Measurements from ENCODE around the gene CHRNA3.

Gene CHRNA3

DNA sequence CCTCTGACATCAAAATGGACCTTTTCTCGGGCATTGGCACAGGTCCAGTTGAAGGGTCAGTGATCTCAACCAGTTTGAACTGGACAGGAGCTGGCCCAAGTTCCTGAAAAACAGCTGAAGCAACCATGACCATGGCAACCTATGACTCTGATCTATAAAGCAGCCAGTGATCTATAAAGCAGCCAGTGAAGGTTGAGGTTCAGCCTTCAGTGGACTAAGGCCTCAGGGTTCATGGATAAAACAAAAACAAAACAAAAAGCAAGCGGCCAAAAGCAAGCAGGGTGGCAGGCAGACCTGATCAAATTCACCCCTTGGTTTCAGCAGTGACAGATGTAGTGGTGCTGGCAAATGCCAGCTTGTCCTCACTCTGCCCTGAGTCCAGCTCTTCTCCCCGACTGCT, 30.2 kb upstream of the CHRNA3 start:
- H3K9ac ChIP-seq (ENCODE audit: low read length), result no peak overlapping the region
- H3K27me3 ChIP-seq (ENCODE audit: control insufficient read depth in 1 of 2, insufficient read depth in 2 of 2, low read length in 2 of 2), result no peaks in the 10 kb centered on the region
- no peaks in the 10 kb centered on the region for H3K9me3 ChIP-seq (ENCODE audit: low read length)
- H3K4me1 ChIP-seq (ENCODE audit: insufficient read depth, low read length), result no peaks in the 10 kb centered on the region
- H3K36me3 ChIP-seq (ENCODE audit: insufficient read depth, low read length), result no peaks in the 10 kb centered on the region
- H3K27ac ChIP-seq (ENCODE audit: low read depth, low read length), result no peak overlapping the region
- no peak overlapping the region for H3K4me3 ChIP-seq (ENCODE audit: low read depth in 1 of 2, low read length in 2 of 2)

DNA sequence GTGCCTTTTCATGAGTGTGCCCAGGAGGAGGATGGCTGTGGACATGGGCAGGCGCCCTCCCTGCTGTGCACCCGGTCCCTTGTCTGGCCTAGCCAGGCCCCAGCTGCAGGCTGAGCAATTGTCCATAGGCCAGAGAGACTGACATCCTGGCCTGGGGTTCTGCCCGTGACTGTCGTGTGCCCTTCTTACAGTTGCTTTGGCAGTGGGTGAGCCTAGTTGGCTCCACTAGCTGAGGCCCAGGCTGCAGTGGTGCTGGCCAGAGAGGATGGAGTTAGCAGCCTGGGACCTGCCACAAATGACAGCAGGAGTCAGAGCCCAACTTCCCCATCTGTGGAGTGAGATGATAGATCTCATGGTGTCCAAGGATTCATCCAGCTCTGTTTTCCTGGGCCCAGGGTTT, 29.2 kb upstream of the CHRNA3 start:
- H3K27ac ChIP-seq (ENCODE audit: low read depth, low read length), result no peak overlapping the region
- no peaks in the 10 kb centered on the region for H3K9me3 ChIP-seq (ENCODE audit: low read length)
- H3K4me1 ChIP-seq (ENCODE audit: insufficient read depth, low read length), result no peaks in the 10 kb centered on the region
- no peaks in the 10 kb centered on the region for H3K27me3 ChIP-seq (ENCODE audit: control insufficient read depth in 1 of 2, insufficient read depth in 2 of 2, low read length in 2 of 2)
- no peak overlapping the region for H3K4me3 ChIP-seq (ENCODE audit: low read depth in 1 of 2, low read length in 2 of 2)
- H3K36me3 ChIP-seq (ENCODE audit: insufficient read depth, low read length), result no peaks in the 10 kb centered on the region
- no peak overlapping the region for H3K9ac ChIP-seq (ENCODE audit: low read length)

GRCh38 chr15:78645009-78645408, 24.2 kb upstream of the CHRNA3 start:
- Histone ChIP-seq H3K27ac (ENCODE audit: low read depth, low read length) (no peak overlapping the region), H3K9ac (ENCODE audit: low read length) (no peak overlapping the region), H3K27me3 (ENCODE audit: control insufficient read depth in 1 of 2, insufficient read depth in 2 of 2, low read length in 2 of 2) (no peaks in the 10 kb centered on the region), H3K4me3 (ENCODE audit: low read depth in 1 of 2, low read length in 2 of 2) (no peak overlapping the region), H3K36me3 (ENCODE audit: insufficient read depth, low read length) (no peaks in the 10 kb centered on the region), H3K9me3 (ENCODE audit: low read length) (no peaks in the 10 kb centered on the region), H3K4me1 (ENCODE audit: insufficient read depth, low read length) (peaks cover 6% of the 10 kb centered on the region)

GRCh38 chr15:78642331-78642730, 21.5 kb upstream of the CHRNA3 start:
- Histone ChIP-seq H3K27me3 (ENCODE audit: control insufficient read depth in 1 of 2, insufficient read depth in 2 of 2, low read length in 2 of 2) (no peaks in the 10 kb centered on the region), H3K4me1 (ENCODE audit: insufficient read depth, low read length) (peaks cover 6% of the 10 kb centered on the region), H3K9ac (ENCODE audit: low read length) (no peak overlapping the region), H3K4me3 (ENCODE audit: low read depth in 1 of 2, low read length in 2 of 2) (no peak overlapping the region), H3K9me3 (ENCODE audit: low read length) (no peaks in the 10 kb centered on the region), H3K27ac (ENCODE audit: low read depth, low read length) (no peak overlapping the region), H3K36me3 (ENCODE audit: insufficient read depth, low read length) (no peaks in the 10 kb centered on the region)

GRCh38 chr15:78641749-78642275, 21.0 kb upstream of the CHRNA3 start:
- Histone ChIP-seq H3K4me3 (ENCODE audit: low read depth in 1 of 2, low read length in 2 of 2) (peak overlapping the region in 1 of 2 donors; percentile 61), H3K9me3 (ENCODE audit: low read length) (no peaks in the 10 kb centered on the region), H3K4me1 (ENCODE audit: insufficient read depth, low read length) (peaks cover 6% of the 10 kb centered on the region), H3K9ac (ENCODE audit: low read length) (no peak overlapping the region), H3K36me3 (ENCODE audit: insufficient read depth, low read length) (no peaks in the 10 kb centered on the region), H3K27ac (ENCODE audit: low read depth, low read length) (no peak overlapping the region), H3K27me3 (ENCODE audit: control insufficient read depth in 1 of 2, insufficient read depth in 2 of 2, low read length in 2 of 2) (no peaks in the 10 kb centered on the region)

DNA sequence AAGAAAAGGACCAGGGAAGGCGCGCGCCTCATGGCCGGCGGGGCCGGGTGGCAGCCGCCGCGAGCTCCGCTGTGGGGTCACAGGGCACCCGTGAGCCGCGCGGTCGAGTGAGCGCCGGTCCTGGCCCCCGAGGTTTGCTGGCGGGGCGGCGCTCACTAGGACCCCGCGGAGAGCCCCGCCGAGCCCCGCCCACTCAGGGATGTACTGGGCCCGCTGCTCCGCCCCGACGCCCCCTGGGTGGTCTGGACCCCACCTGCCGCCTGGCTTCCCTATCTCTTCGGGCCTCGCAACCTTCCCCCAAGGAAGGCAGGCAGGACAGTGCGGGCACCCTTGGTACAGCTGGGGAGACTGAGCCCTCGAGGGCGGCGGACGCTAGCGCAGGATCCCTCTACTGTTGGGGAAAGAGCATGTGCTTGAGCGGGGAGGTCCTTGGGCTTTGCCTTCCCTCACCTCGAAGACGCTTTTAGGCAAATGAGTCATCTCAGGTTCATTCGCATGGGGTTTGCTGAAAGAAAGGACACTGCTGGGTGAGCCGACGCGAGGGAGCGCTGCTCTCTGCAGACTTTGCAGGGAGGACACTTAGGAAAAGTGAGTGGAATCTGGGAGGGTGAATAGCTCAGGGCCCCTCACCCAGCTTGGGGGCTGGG, 20.4 kb upstream of the CHRNA3 start, which contains the start of gene CHRNB4:
Gene CHRNB4 (minus strand): TSS at position 109 of the 647 bp plus-strand sequence. CDS start 77 bp downstream, at position 32.
- Histone ChIP-seq H3K27ac (ENCODE audit: low read depth, low read length) (no peak within 1 kb of the TSS), H3K9ac (ENCODE audit: low read length) (no peak within 1 kb of the TSS)

GRCh38 chr15:78640527-78641101, 19.8 kb upstream of the CHRNA3 start:
- peaks cover 6% of the 10 kb centered on the region for H3K4me1 ChIP-seq (ENCODE audit: insufficient read depth, low read length)
- no peak overlapping the region for H3K27ac ChIP-seq (ENCODE audit: low read depth, low read length)
- H3K27me3 ChIP-seq (ENCODE audit: control insufficient read depth in 1 of 2, insufficient read depth in 2 of 2, low read length in 2 of 2), result no peaks in the 10 kb centered on the region
- peak overlapping the region; percentile 38 to 61 for H3K4me3 ChIP-seq (ENCODE audit: low read depth in 1 of 2, low read length in 2 of 2)
- H3K36me3 ChIP-seq (ENCODE audit: insufficient read depth, low read length), result no peaks in the 10 kb centered on the region
- no peaks in the 10 kb centered on the region for H3K9me3 ChIP-seq (ENCODE audit: low read length)
- no peak overlapping the region for H3K9ac ChIP-seq (ENCODE audit: low read length)

More for the DNA sequence above, 20.4 kb upstream of the CHRNA3 start, which contains the start of gene CHRNB4:
- Histone ChIP-seq H3K36me3 (ENCODE audit: insufficient read depth, low read length) (no peaks in the 10 kb centered on the region), H3K4me3 (ENCODE audit: low read depth in 1 of 2, low read length in 2 of 2) (peak within 1 kb of the TSS; percentile 38 to 61), H3K9me3 (ENCODE audit: low read length) (no peaks in the 10 kb centered on the region), H3K4me1 (ENCODE audit: insufficient read depth, low read length) (peaks cover 6% of the 10 kb centered on the region), H3K27me3 (ENCODE audit: control insufficient read depth in 1 of 2, insufficient read depth in 2 of 2, low read length in 2 of 2) (no peaks in the 10 kb centered on the region)

GRCh38 chr15:78638658-78639314, 18.0 kb upstream of the CHRNA3 start:
- H3K27me3 ChIP-seq (ENCODE audit: control insufficient read depth in 1 of 2, insufficient read depth in 2 of 2, low read length in 2 of 2), result no peaks in the 10 kb centered on the region
- no peak overlapping the region for H3K27ac ChIP-seq (ENCODE audit: low read depth, low read length)
- no peaks in the 10 kb centered on the region for H3K36me3 ChIP-seq (ENCODE audit: insufficient read depth, low read length)
- peaks cover under 1% of the 10 kb centered on the region for H3K9me3 ChIP-seq (ENCODE audit: low read length)
- H3K4me3 ChIP-seq (ENCODE audit: low read depth in 1 of 2, low read length in 2 of 2), result no peak overlapping the region
- H3K4me1 ChIP-seq (ENCODE audit: insufficient read depth, low read length), result peaks cover 6% of the 10 kb centered on the region
- H3K9ac ChIP-seq (ENCODE audit: low read length), result no peak overlapping the region

GRCh38 chr15:78637776-78638435, 17.1 kb upstream of the CHRNA3 start:
- Histone ChIP-seq H3K4me3 (ENCODE audit: low read depth in 1 of 2, low read length in 2 of 2) (no peak overlapping the region), H3K27ac (ENCODE audit: low read depth, low read length) (no peak overlapping the region), H3K27me3 (ENCODE audit: control insufficient read depth in 1 of 2, insufficient read depth in 2 of 2, low read length in 2 of 2) (no peaks in the 10 kb centered on the region), H3K9ac (ENCODE audit: low read length) (no peak overlapping the region), H3K36me3 (ENCODE audit: insufficient read depth, low read length) (no peaks in the 10 kb centered on the region), H3K9me3 (ENCODE audit: low read length) (peaks cover 8% of the 10 kb centered on the region), H3K4me1 (ENCODE audit: insufficient read depth, low read length) (peaks cover 6% of the 10 kb centered on the region)

- no peak overlapping the region for H3K4me3 ChIP-seq (ENCODE audit: low read depth in 1 of 2, low read length in 2 of 2)
- no peak overlapping the region for H3K27ac ChIP-seq (ENCODE audit: low read depth, low read length)
- peaks cover 6% of the 10 kb centered on the region for H3K4me1 ChIP-seq (ENCODE audit: insufficient read depth, low read length)
- no peak overlapping the region for H3K9ac ChIP-seq (ENCODE audit: low read length)
- peaks cover 8% of the 10 kb centered on the region for H3K9me3 ChIP-seq (ENCODE audit: low read length)
- H3K27me3 ChIP-seq (ENCODE audit: control insufficient read depth in 1 of 2, insufficient read depth in 2 of 2, low read length in 2 of 2), result no peaks in the 10 kb centered on the region
- no peaks in the 10 kb centered on the region for H3K36me3 ChIP-seq (ENCODE audit: insufficient read depth, low read length)
These were observed 15.6 kb upstream of the CHRNA3 start for GRCh38 chr15:78636378-78636859.

DNA sequence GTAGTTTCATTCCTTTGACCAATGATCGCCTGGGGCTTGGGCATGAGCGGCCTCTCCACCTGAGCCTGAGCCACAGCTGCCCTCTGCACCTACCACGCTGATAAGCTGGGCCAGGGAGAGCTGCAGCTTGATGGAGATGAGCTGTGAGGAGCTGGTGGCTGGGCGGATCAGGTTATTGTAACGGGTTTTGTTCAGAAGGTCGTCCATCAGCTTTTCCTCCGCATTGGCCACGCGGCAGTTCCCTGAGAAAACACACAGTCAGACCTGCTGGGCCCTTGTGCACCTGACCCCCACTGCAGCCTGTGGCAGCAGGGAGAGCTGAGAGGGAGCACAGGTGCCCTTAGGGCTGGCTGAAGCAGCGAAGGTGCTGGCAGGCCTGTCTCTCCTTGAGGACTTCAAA, 14.6 kb upstream of the CHRNA3 start:
- H3K4me1 ChIP-seq (ENCODE audit: insufficient read depth, low read length), result peaks cover 3% of the 10 kb centered on the region
- no peak overlapping the region for H3K9ac ChIP-seq (ENCODE audit: low read length)
- no peak overlapping the region for H3K27ac ChIP-seq (ENCODE audit: low read depth, low read length)
- no peaks in the 10 kb centered on the region for H3K27me3 ChIP-seq (ENCODE audit: control insufficient read depth in 1 of 2, insufficient read depth in 2 of 2, low read length in 2 of 2)
- peaks cover 8% of the 10 kb centered on the region for H3K9me3 ChIP-seq (ENCODE audit: low read length)
- H3K4me3 ChIP-seq (ENCODE audit: low read depth in 1 of 2, low read length in 2 of 2), result no peak overlapping the region
- no peaks in the 10 kb centered on the region for H3K36me3 ChIP-seq (ENCODE audit: insufficient read depth, low read length)
